BJ (cell line): ENCODE measurements around the gene OCEL1. TPM values are rescaled to one million over a fixed set of nuclear protein-coding genes. Genes with fewer than 3 reads are reported as not detected.

ENCODE experiments used
- CTCF ChIA-PET: fragments of 350-600 bp; formaldehyde crosslinking; extraction: SDS; loops from one replicate; lab custom pipeline; 2021; ENCODE audit warnings: antibody characterized with exemption, inconsistent platforms; lab: Yijun Ruan, JAX
- POLR2A ChIA-PET: fragments of 300-600 bp; sonication (Branson Sonifier 250); formaldehyde crosslinking; extraction: SDS; loops from one replicate; lab custom pipeline; 2021; ENCODE audit warnings: antibody characterized with exemption; lab: Charles Lee
- DNase-seq: peaks from one replicate; pipeline ENCODE4 v3.0.0-alpha.2; 2011; ENCODE audit warnings: low read depth
- H3K27me3 ChIP-seq: 2 replicates; pipeline ENCODE4 v1.6.0; 2011; ENCODE audit warnings: low read length; ENCODE audit not compliant: control insufficient read depth, insufficient read depth
- H3K36me3 ChIP-seq: 2 replicates; pipeline ENCODE4 v1.5.1; 2011; ENCODE audit warnings: low read length; ENCODE audit not compliant: control insufficient read depth, insufficient read depth
- H3K4me3 ChIP-seq: 2 replicates; pipeline ENCODE4 v1.5.1; 2011; ENCODE audit warnings: low read depth, mild to moderate bottlenecking, control low read depth, low read length
- CTCF ChIP-seq: IDR thresholded peaks from 2 replicates; pipeline ENCODE4 v1.5.1; 2011; ENCODE audit warnings: low read depth, mild to moderate bottlenecking, control low read depth, inconsistent platforms, low read length, moderate library complexity; ENCODE audit not compliant: insufficient read depth
- polyA plus RNA-seq: library from polyadenylated mRNA; depleted of rRNA; stranded (reverse); fragments of >200 nt; gene quantifications from 2 replicates; pipeline ENCODE4 v1.2.3, GENCODE V29; 2011

OCEL1 gene
- polyA plus RNA-seq, 1 experiment = 10.0 TPM

GRCh38 chr19:17235971-17236777 is 10.1 kb downstream of the OCEL1 start:
- DNase-seq = no peak

GRCh38 chr19:17236811-17237543 is 11.0 kb downstream of the OCEL1 start:
- no peak for TF ChIP-seq CTCF
- Histone ChIP-seq H3K4me3 (no peak overlapping the region), H3K27me3 (no peaks in the 10 kb centered on the region), H3K36me3 (peaks cover 23% of the 10 kb centered on the region)
- CTCF ChIA-PET = interaction anchor here (1.5 kb wide), 1 partner anchor 46 kb away, joined by 5 read pairs; no protein-coding TSS in a partner anchor
- POLR2A ChIA-PET = no interaction called here
- DNase-seq = no peak

More at GRCh38 chr19:17235971-17236777, 10.1 kb downstream of the OCEL1 start:
- H3K27me3 ChIP-seq = no peaks in the 10 kb centered on the region
- TF ChIP-seq CTCF = no peak
- CTCF ChIA-PET = interaction anchor here (0.8 to 1.7 kb wide), 7 partner anchors 8 to 47 kb away, joined by 3 to 14 read pairs (median 5); partner anchors contain the start of gene OCEL1
- peak overlapping the region; percentile 48 for H3K4me3 ChIP-seq
- peaks cover 27% of the 10 kb centered on the region for H3K36me3 ChIP-seq
- POLR2A ChIA-PET = no interaction called here

GRCh38 chr19:17237747-17238706 is 12.0 kb downstream of the OCEL1 start:
- TF ChIP-seq CTCF = no peak
- ChIA-PET CTCF (interaction anchor here (0.6 to 1.1 kb wide), 2 partner anchors 11 to 21 kb away, joined by 3 read pairs; no protein-coding TSS in a partner anchor), POLR2A (no interaction called here)
- Histone ChIP-seq H3K36me3 (peaks cover 17% of the 10 kb centered on the region), H3K27me3 (no peaks in the 10 kb centered on the region), H3K4me3 (no peak overlapping the region)
- no peak for DNase-seq

GRCh38 chr19:17240062-17240752 is 14.2 kb downstream of the OCEL1 start:
- H3K36me3 ChIP-seq = peaks cover 11% of the 10 kb centered on the region
- CTCF ChIA-PET = no interaction called here
- no peak for DNase-seq
- POLR2A ChIA-PET = no interaction called here
- TF ChIP-seq CTCF = no peak
- no peak overlapping the region for H3K4me3 ChIP-seq
- no peaks in the 10 kb centered on the region for H3K27me3 ChIP-seq
